MM.1S (cell line): ENCODE measurements around the gene EGFLAM.

ENCODE experiments used
- CTCF ChIP-seq: fragments of 300-600 bp; sonication (generic); IDR thresholded peaks from 2 replicates; pipeline ENCODE4 v1.5.1; 2016; ENCODE audit warnings: antibody characterized with exemption, low read length, mixed read lengths
- EZH2 ChIP-seq: fragments of 300-600 bp; sonication (generic); optimal IDR thresholded peaks from 2 replicates; pipeline ENCODE3; 2017; ENCODE audit warnings: low read depth, mild to moderate bottlenecking, antibody characterized with exemption, low read length, mixed read lengths

DNA sequence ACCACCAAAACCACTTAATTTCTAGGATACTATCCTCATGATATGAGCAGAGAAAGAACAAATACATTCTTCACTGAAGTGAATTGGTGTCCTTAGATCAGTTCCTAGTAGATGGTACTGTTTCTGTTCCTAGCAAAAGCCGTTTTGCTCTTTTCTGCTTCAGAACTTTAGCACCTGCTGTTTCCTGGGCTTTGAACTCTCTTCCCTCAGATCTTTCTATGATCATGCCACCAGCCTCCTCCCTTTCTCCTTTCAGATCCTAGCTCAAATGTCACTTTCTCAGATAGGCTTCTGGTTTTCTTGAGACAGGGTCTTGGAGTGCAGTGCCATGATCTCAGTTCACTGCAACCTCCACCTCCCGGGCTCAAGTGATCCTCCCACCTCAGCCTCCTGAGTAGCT, 118.0 kb downstream of the EGFLAM start:
- no peak for TF ChIP-seq EZH2
- TF ChIP-seq CTCF = no peak
